ENCODE data around the gene SLC32A1.

Gene SLC32A1

GRCh38 chr20:38723017-38723847, 1.1 kb upstream of the SLC32A1 start:
- in situ Hi-C loops (cut with MboI; ENCODE audit: low pct_unique_long_range_greater_than_20kb, low sequenced_read_pairs, unreplicated experiment) = no loop called here
- no peak for TF ChIP-seq CTCF (IDR thresholded peaks at IDR 0.05; ENCODE audit: extremely low read depth, insufficient read depth, missing control alignments)
- DNase-seq (ENCODE audit: low spot score) = peak; percentile 34

GRCh38 chr20:38724626-38725147, 401 bp downstream of the SLC32A1 start:
- peak; percentile 46 for DNase-seq (ENCODE audit: low spot score)
- no peak for TF ChIP-seq CTCF (IDR thresholded peaks at IDR 0.05; ENCODE audit: extremely low read depth, insufficient read depth, missing control alignments)
- in situ Hi-C loops (cut with MboI; ENCODE audit: low pct_unique_long_range_greater_than_20kb, low sequenced_read_pairs, unreplicated experiment) = no loop called here

- in situ Hi-C loops (cut with MboI; ENCODE audit: low pct_unique_long_range_greater_than_20kb, low sequenced_read_pairs, unreplicated experiment) = no loop called here
- no peak for TF ChIP-seq CTCF (IDR thresholded peaks at IDR 0.05; ENCODE audit: extremely low read depth, insufficient read depth, missing control alignments)
- peak; percentile 60 for DNase-seq (ENCODE audit: low spot score)
Observed at GRCh38 chr20:38725148-38725901, 1.0 kb downstream of the SLC32A1 start.

GRCh38 chr20:38725931-38726803, 1.9 kb downstream of the SLC32A1 start:
- in situ Hi-C loops (cut with MboI; ENCODE audit: low pct_unique_long_range_greater_than_20kb, low sequenced_read_pairs, unreplicated experiment) = no loop called here
- DNase-seq (ENCODE audit: low spot score) = peak; percentile 73
- TF ChIP-seq CTCF (IDR thresholded peaks at IDR 0.05; ENCODE audit: extremely low read depth, insufficient read depth, missing control alignments) = peak; percentile 53

- peak; percentile 81 for DNase-seq (ENCODE audit: low spot score)
- peak; percentile 54 for TF ChIP-seq CTCF (IDR thresholded peaks at IDR 0.05; ENCODE audit: extremely low read depth, insufficient read depth, missing control alignments)
- in situ Hi-C loops (cut with MboI; ENCODE audit: low pct_unique_long_range_greater_than_20kb, low sequenced_read_pairs, unreplicated experiment) = no loop called here
Observed at GRCh38 chr20:38726804-38727606, 2.7 kb downstream of the SLC32A1 start.
